Fibroblast of lung (primary cell): ENCODE measurements around the gene ABCC9. TPM values are rescaled to one million over a fixed set of nuclear protein-coding genes. Genes with fewer than 3 reads are reported as not detected.
"Not testable (repeated sequence)": the region's sequence is repeated elsewhere in the genome, so short reads cannot be mapped to it uniquely, and the experiment has no call there.

Experiments used
- DNase-seq, 2 donors: peaks; one replicate each; pipeline versions ENCODE4 v3.0.0 to v3.0.0-alpha.2; 2010; ENCODE audit warnings: low read depth in 2 of 2
- H2AFZ ChIP-seq: 2 replicates; pipeline ENCODE4 v1.5.1; 2012; ENCODE audit warnings: low read length, control low read depth, inconsistent platforms
- H3K27ac ChIP-seq: 2 replicates; pipeline ENCODE4 v1.5.1; 2011; ENCODE audit warnings: low read length, control low read depth; ENCODE audit not compliant: insufficient read depth
- H3K27me3 ChIP-seq: 2 replicates; pipeline ENCODE4 v1.5.1; 2011; ENCODE audit warnings: mild to moderate bottlenecking, low read length; ENCODE audit not compliant: control insufficient read depth, insufficient read depth
- H3K36me3 ChIP-seq: 2 replicates; pipeline ENCODE4 v1.5.1; 2011; ENCODE audit warnings: low read length; ENCODE audit not compliant: control insufficient read depth, insufficient read depth
- H3K4me1 ChIP-seq: 2 replicates; pipeline ENCODE4 v1.5.1; 2011; ENCODE audit warnings: low read length; ENCODE audit not compliant: control insufficient read depth, insufficient read depth; ENCODE audit errors: extremely low read depth
- H3K4me2 ChIP-seq: 2 replicates; pipeline ENCODE4 v1.5.1; 2011; ENCODE audit warnings: low read length, control low read depth; ENCODE audit not compliant: insufficient read depth; ENCODE audit errors: extremely low read depth
- H3K4me3 ChIP-seq, 4 experiments: fragments of 200-600 bp in 1 of 4; sonication (generic) in 1 of 4; replicated peaks in 1 of 4; 2 replicates each; pipeline ENCODE4 v1.5.1; 2011 to 2016; ENCODE audit warnings: low read length in 4 of 4, low read depth in 3 of 4, mild to moderate bottlenecking in 3 of 4, control low read depth in 2 of 4, inconsistent platforms in 1 of 4, mixed read lengths in 1 of 4; ENCODE audit not compliant: insufficient read depth in 1 of 4; ENCODE audit errors: control extremely low read depth in 1 of 4
- H3K79me2 ChIP-seq: 2 replicates; pipeline ENCODE4 v1.5.1; 2012; ENCODE audit warnings: mild to moderate bottlenecking, low read length, inconsistent platforms; ENCODE audit not compliant: control insufficient read depth, insufficient read depth
- H3K9ac ChIP-seq: 2 replicates; pipeline ENCODE4 v1.5.1; 2011; ENCODE audit warnings: mild to moderate bottlenecking, low read length, control low read depth; ENCODE audit not compliant: insufficient read depth
- H3K9me3 ChIP-seq: 2 replicates; pipeline ENCODE4 v1.5.1; 2012; ENCODE audit warnings: low read depth, low read length; ENCODE audit not compliant: control insufficient read depth, insufficient read depth
- H4K20me1 ChIP-seq: 2 replicates; pipeline ENCODE4 v1.5.1; 2011; ENCODE audit warnings: low read length; ENCODE audit not compliant: control insufficient read depth, insufficient read depth; ENCODE audit errors: extremely low read depth
- EZH2 ChIP-seq: IDR thresholded peaks from 2 replicates; pipeline ENCODE4 v1.5.1; 2012; ENCODE audit warnings: low read length, control low read depth, mild to moderate bottlenecking; ENCODE audit errors: missing control alignments
- polyA plus RNA-seq, 2 donors: library from polyadenylated mRNA; depleted of rRNA in 1 of 2; stranded (reverse) in 1 of 2; unstranded in 1 of 2; fragments of >200 nt; gene quantifications; 2 replicates each; pipeline ENCODE4 v1.2.1, GENCODE V29; 2011 to 2012; ENCODE audit warnings: missing spikeins in 1 of 2
- total RNA-seq: library from RNA; depleted of rRNA; stranded (reverse); fragments of >200 nt; gene quantifications from 2 replicates; pipeline ENCODE4 v1.2.1, GENCODE V29; 2014
- TF ChIP-seq, protein P1 (sequence below), 2 donors: IDR thresholded peaks in 1 of 2; conservative IDR thresholded peaks in 1 of 2; 1 replicate in 1 of 2; 2 replicates in 1 of 2; pipeline ENCODE4 v1.5.1; 2011 to 2012; ENCODE audit warnings: low read length in 2 of 2, control low read depth in 1 of 2, inconsistent platforms in 1 of 2, low read depth in 1 of 2, mild to moderate bottlenecking in 1 of 2

ABCC9 gene
- total and polyA plus RNA-seq, 2 donors (not counting 1 experiment from before 2014, with no cell fraction given): 9.9 to 31.1 TPM

DNA sequence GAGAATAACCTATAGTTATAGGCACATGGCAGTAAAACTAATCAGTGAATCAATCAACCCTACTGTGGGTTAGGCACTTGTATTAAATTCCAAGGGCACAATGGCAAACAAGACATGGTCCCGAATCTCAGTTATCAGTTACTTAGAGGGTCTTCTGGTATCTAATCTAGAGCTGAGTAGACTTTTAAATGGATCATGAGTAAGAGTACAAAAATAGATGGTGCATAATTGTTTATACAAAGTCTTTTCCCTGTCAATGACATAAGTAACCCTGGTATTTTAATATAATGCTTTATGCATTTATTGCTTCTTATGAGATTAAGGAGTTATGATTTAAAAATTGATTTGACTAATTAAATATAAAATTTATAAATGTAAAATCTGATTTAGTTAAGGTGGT, 143.7 kb downstream of the ABCC9 start:
- no peaks in the 10 kb centered on the region for H4K20me1 ChIP-seq
- H3K9ac ChIP-seq: no peak overlapping the region
- H3K4me3 ChIP-seq: no peak overlapping the region
- H3K79me2 ChIP-seq: no peaks in the 10 kb centered on the region
- H3K27me3 ChIP-seq: no peaks in the 10 kb centered on the region
- H3K4me1 ChIP-seq: no peaks in the 10 kb centered on the region
- H2AFZ ChIP-seq: no peak overlapping the region
- no peak overlapping the region for H3K27ac ChIP-seq
- no peaks in the 10 kb centered on the region for H3K36me3 ChIP-seq
- no peak overlapping the region for H3K4me2 ChIP-seq
- DNase-seq: no peak
- no peak for TF ChIP-seq EZH2
- TF ChIP-seq, protein P1, sequence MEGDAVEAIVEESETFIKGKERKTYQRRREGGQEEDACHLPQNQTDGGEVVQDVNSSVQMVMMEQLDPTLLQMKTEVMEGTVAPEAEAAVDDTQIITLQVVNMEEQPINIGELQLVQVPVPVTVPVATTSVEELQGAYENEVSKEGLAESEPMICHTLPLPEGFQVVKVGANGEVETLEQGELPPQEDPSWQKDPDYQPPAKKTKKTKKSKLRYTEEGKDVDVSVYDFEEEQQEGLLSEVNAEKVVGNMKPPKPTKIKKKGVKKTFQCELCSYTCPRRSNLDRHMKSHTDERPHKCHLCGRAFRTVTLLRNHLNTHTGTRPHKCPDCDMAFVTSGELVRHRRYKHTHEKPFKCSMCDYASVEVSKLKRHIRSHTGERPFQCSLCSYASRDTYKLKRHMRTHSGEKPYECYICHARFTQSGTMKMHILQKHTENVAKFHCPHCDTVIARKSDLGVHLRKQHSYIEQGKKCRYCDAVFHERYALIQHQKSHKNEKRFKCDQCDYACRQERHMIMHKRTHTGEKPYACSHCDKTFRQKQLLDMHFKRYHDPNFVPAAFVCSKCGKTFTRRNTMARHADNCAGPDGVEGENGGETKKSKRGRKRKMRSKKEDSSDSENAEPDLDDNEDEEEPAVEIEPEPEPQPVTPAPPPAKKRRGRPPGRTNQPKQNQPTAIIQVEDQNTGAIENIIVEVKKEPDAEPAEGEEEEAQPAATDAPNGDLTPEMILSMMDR (conservative IDR thresholded peaks at IDR 0.05 in 1 of 2, IDR thresholded peaks at IDR 0.05 in 1 of 2; ENCODE audit: low read depth in 1 of 2, low read length in 2 of 2): no peak
- H3K9me3 ChIP-seq: no peaks in the 10 kb centered on the region

DNA sequence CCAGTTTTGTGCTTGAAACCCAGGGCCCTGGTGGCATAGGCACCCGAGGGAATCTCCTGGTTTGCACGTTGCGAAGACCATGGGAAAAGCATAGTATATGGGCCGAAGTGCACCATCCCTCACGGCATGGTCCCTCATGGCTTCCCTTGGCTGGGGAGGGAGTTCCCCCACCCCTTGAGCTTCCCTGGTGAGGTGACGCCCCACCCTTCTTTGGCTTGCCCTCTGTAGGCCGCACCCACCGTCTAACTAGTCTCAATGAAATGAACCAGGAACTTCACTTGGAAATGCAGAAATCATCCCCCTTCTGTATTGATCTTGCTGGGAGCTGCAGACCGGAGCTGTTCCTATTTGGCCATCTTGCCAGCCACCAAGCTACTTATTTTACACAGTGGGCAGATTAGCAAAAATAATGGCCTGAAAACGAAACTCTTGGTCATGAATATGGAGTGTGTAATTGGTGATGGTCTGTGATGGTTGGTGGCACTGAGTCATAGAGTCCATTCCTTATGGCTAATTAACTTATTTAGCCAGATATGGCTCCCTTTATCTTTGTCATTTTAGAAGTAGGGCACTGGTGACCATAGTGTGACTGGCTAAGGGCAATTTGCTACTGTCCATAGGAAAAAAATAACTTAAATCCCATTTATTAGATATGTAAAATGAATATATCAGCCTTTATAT, 145.4 kb downstream of the ABCC9 start:
- Histone ChIP-seq H3K4me3 (no peak overlapping the region), H3K4me2 (no peak overlapping the region), H3K36me3 (no peaks in the 10 kb centered on the region), H3K9ac (no peak overlapping the region), H3K27ac (no peak overlapping the region), H3K27me3 (no peaks in the 10 kb centered on the region), H2AFZ (no peak overlapping the region), H3K4me1 (no peaks in the 10 kb centered on the region), H3K79me2 (no peaks in the 10 kb centered on the region), H4K20me1 (no peaks in the 10 kb centered on the region), H3K9me3 (no peaks in the 10 kb centered on the region)
- no peak for TF ChIP-seq EZH2
- TF ChIP-seq, protein P1 (conservative IDR thresholded peaks at IDR 0.05 in 1 of 2, IDR thresholded peaks at IDR 0.05 in 1 of 2; ENCODE audit: low read depth in 1 of 2, low read length in 2 of 2): no peak
- DNase-seq: no peak

DNA sequence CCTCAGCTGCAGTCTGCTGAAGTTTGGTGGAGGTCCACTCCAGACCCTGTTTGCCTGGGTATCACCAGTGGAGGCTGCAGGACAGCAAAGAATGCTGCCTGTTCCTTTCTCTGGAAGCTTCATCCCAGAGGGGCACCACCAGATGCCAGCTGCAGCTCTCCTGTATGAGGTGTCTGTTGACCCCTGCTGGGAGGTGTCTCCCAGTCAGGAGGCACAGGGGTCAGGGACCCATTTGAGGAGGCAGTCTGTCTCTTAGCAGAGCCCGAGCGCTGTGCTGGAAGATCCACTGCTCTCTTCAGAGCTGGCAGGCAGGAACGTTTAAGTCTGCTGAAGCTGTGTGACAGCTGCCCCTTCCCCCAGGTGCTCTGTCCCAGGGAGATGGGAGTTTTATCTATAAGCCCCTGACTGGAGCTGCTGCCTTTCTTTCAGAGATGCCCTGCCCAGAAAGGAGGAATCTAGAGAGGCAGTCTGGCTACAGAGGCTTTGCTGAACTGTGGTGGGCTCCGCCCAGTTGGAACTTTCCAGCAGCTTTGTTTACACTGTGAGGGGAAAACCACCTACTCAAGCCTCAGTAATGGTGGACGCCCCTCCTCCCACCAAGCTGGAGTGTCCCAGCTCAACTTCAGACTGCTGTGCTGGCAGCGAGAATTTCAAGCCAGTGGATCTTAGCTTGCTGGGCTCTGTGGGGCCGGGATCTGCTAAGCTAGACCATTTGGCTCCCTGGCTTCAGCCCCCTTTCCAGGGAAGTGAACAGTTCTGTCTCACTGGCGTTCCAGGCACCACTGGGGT, 146.2 kb downstream of the ABCC9 start:
- not testable (repeated sequence) for DNase-seq, H3K79me2 ChIP-seq, H3K4me3 ChIP-seq, H2AFZ ChIP-seq, H3K9ac ChIP-seq, H4K20me1 ChIP-seq, H3K4me2 ChIP-seq, H3K36me3 ChIP-seq, H3K4me1 ChIP-seq, H3K9me3 ChIP-seq, H3K27ac ChIP-seq, H3K27me3 ChIP-seq

DNA sequence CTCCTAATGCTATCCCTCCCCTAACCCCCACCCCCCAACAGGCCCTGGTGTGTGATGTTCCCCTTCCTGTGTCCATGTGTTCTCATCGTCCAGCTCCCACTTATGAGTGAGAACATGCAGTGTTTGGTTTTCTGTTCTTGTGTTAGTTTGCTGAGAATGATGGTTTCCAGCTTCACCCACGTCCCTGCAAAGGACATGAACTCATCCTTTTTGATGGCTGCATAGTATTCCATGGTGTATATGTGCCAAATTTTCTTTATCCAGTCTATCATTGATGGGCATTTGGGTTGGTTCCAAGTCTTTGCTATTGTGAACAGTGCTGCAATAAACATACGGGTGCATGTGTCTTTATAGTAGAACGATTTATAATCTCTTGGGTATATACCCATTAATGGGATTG, 151.5 kb downstream of the ABCC9 start:
- H3K27me3 ChIP-seq, DNase-seq, H3K9ac ChIP-seq, H3K9me3 ChIP-seq, H2AFZ ChIP-seq, H3K79me2 ChIP-seq, H3K4me2 ChIP-seq, H3K27ac ChIP-seq, H4K20me1 ChIP-seq, H3K36me3 ChIP-seq, H3K4me1 ChIP-seq, H3K4me3 ChIP-seq: not testable (repeated sequence)
